Caki2 (cell line): Measurements from ENCODE around the gene LAMA4. TPM values are rescaled to one million over a fixed set of nuclear protein-coding genes. Genes with fewer than 3 reads are reported as not detected.

ENCODE experiments used
- DNase-seq: peaks from one replicate; pipeline ENCODE4 v3.0.0-alpha.2; 2015; ENCODE audit warnings: low read depth
- in situ Hi-C: cut with HindIII; loops from 2 replicates; pipeline ENCODE4 v1.10.0; 2016; ENCODE audit warnings: low sequenced_read_pairs, low pct_unique_long_range_greater_than_20kb, mixed read lengths
- total RNA-seq: library from RNA; depleted of rRNA; stranded (reverse); fragments of >200 nt; shearing (Covaris generic); gene quantifications from 2 replicates; pipeline ENCODE4 v1.2.3, GENCODE V29; 2014; ENCODE audit warnings: low replicate concordance

The LAMA4 gene
- total RNA-seq, 1 experiment from 2014 or later = 12.4 TPM

DNA sequence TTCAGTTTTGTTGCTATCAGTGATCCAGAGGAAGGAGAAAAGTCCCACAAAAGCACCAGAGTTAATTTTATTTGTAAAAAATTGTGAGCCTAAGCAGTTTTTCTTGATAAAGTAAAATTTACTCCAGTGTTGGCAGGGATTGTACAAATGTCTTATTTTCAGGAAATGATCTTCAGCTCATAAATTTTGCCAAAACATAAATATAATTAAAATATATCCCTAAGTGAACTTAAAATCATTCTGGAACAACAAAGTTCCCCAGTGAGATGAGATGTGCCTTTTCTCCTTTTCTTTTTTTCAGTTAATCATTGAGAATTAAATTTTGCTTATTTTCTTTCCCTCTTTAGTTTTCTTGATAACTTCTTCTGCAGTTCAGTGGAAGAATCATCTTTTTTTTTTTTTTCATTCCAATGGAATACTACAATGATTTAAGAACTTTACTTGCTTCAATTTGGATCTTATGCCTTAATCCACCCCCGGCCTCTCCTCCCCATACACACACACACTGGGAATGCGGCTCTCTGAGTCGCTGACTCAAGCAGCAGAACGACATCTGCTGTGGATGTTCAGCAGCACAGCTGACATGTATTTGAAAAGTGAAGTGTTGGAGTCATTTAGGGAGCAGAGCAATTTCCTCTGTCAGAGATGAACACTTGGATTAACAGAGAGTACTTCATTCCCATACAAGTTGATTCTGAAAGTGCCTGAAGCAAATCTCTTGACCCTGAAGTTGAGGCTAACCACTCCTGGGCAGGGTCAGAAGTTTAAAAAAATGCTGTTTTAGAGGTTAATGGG lies 27.7 kb upstream of the LAMA4 start:
- in situ Hi-C loops = no loop called here
- DNase-seq = peak; percentile 61

- in situ Hi-C loops = no loop called here
- no peak for DNase-seq
Observed at GRCh38 chr6:112279031-112279935, 24.9 kb upstream of the LAMA4 start.

- in situ Hi-C loops = no loop called here
- DNase-seq = no peak
Observed at GRCh38 chr6:112275365-112275764, 21.0 kb upstream of the LAMA4 start.

DNA sequence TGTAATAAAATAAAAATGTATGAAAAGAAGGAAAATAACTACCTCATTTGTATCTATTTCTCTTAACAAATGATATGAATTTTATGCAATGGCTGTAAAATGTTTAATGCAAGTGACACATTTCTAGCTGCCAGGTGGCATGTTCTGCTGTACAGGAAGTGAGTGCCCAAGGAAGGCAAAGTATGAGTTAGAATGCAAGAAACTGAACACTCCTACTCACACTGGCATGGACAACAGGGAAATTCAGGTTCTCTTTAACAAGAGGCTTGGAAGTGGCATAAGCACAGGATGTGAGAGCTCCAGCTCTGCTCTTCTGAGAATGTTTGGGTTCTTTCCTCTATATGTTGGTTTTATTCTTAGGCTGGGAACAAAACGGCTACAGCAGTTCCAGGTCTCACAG lies 20.4 kb upstream of the LAMA4 start:
- in situ Hi-C loops = no loop called here
- no peak for DNase-seq

DNA sequence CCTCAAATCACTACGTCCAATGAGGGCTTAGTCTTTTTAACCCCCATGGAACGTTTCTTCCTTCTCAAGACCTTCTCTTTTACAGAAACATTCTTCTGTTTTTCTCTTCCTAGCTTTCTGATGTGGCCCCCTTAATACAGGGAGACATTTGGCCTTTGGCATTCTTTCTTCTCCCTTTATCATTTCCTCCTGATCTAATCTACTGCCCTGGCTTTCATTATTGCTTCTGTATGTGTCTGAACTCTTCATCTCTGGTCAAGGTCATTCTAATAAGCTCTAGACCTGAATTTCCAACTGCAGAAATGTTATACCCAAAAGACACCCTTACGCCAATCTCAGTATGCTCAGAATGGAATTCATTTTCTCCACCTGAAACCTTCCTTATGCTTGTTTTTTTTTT lies 18.4 kb upstream of the LAMA4 start:
- in situ Hi-C loops = no loop called here

DNA sequence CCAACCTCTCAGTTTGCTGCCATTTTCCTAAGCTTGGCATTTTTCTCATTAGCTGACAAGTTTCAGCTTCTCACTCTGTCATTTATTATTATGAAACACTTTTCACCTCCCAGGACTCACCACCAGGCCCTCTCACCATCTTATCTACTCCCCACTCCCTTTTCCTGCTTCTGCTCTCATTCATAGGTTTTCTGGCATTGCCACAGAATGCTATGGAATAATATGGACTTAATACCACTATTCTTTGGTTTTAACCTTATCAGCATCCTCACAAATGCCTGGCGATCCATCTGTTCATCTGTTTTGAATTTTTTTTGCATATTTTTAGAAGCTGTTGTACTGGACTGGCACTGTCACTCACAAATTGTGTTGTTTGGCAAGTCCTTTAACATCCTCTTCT lies 16.4 kb upstream of the LAMA4 start:
- in situ Hi-C loops = no loop called here
- no peak for DNase-seq

More for the DNA sequence above, 18.4 kb upstream of the LAMA4 start:
- no peak for DNase-seq

GRCh38 chr6:112269979-112270566 lies 15.7 kb upstream of the LAMA4 start:
- DNase-seq = no peak
- in situ Hi-C loops = no loop called here

DNA sequence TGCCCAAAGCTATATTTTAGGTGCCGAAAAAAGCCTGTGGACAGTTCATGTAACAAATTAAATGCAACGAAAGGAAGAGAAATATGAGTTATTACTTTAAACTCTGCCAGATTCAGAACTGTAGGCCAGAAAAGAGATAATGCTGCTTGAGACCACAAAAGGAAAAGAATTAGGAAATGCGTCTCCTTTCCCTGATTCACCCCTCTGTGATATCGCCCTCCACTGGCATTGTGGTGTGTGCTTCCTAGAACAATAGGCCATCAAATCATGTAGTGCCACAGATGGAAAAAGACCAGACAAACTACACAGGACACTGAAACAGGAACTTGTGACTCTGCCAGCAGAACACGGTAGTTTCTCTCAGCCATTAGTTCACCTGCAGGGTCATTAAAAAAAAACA lies 14.7 kb upstream of the LAMA4 start:
- no peak for DNase-seq
- in situ Hi-C loops = no loop called here

DNA sequence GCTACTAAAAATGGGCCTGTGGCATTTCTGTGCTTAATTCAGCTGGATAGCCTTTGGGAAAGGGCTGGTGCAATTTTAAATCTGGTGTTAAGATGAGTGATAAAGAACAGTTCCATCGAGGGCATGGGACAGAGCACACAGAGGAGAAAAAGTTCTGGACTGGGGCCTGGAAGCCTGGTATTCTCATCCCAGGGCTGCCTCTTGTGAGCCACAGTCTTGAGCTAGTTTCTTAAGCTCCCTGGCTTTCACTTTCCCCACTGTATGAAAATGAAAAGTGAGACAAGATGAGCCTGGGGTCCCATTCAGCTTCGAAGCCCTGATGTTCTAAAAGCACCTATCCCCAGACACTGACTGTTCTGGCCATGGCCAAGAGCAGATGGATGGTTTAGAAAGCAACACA lies 14.3 kb upstream of the LAMA4 start:
- in situ Hi-C loops = no loop called here
- no peak for DNase-seq

- DNase-seq = no peak
- in situ Hi-C loops = no loop called here
Observed at GRCh38 chr6:112268019-112268418, 13.7 kb upstream of the LAMA4 start.

DNA sequence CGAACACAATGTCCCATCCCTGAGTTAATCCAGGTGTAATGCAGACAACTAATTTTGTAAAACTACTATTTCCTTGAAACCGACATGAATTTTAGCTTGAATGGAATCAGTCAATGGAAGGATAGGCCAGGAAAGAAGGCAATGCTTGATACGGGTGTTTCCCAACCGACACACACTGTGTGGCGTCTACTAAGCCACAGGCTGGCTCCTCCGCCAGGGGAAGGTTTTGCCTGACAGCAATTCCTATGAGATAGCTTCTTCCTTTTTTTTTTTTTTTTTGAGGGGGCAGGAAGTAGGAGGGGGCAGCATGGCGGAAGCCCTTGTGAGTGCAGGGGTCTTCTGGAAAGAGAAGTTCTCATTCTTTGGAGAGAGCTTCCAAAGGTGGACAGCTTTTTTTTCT lies 12.0 kb upstream of the LAMA4 start:
- in situ Hi-C loops = no loop called here
- no peak for DNase-seq

DNA sequence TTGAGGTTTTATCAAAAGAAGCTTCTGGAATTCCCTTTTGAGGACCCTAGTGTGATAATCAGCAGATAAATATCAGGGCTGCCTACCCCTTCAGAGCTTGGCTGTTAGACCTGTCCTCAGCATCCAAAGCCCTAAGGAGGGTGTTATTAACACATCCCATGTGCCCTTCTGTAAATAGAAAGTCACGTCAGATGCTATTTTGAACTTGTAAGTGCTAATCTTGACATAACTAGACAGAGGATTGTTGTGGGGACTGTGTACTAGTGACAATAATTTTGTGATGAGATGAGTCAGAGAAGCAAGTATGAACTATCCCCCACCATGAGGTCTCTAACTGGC lies 4.9 kb upstream of the LAMA4 start:
- in situ Hi-C loops = no loop called here
- no peak for DNase-seq

- in situ Hi-C loops = no loop called here
- DNase-seq = no peak
Observed at GRCh38 chr6:112258642-112259336, 4.4 kb upstream of the LAMA4 start.

- DNase-seq = no peak
- in situ Hi-C loops = no loop called here
Observed at GRCh38 chr6:112257178-112257855, 3.0 kb upstream of the LAMA4 start.

DNA sequence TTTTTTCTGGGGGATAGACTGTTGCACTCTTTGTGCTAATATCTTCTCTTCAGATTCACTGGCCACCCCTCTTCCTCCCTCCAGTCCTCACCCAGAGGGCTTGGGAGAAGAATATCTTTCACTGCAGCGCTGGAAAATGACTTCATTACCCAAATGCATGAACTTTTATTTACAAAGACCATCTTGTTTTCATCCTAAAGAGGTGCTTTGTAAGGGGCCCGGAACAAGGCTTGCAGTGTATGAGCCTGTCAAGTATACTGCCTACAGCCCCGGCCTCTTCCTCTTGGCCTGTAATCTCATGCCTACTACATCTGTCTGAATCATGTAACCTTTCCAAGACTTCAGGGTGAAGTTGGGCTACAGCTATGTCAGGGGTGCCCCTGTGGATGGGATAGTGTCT lies 554 bp upstream of the LAMA4 start:
- in situ Hi-C loops = no loop called here
- no peak for DNase-seq

- in situ Hi-C loops = no loop called here
- no peak for DNase-seq
Observed at GRCh38 chr6:112253498-112253840, 898 bp downstream of the LAMA4 start.

GRCh38 chr6:112252571-112253497 lies 1.5 kb downstream of the LAMA4 start:
- in situ Hi-C loops = no loop called here
- DNase-seq = no peak
